ENCODE results near the gene ZKSCAN4.

ZKSCAN4 gene

GRCh38 chr6:28220257-28221133, 31.6 kb downstream of the ZKSCAN4 start:
- no peak overlapping the region for H3K4me2 ChIP-seq (ENCODE audit: low read length)
- H3K36me3 ChIP-seq (ENCODE audit: control insufficient read depth, insufficient read depth, low read length), result no peaks in the 10 kb centered on the region
- no peaks in the 10 kb centered on the region for H3K79me2 ChIP-seq
- H2AFZ ChIP-seq, result no peak overlapping the region
- no peak overlapping the region for H3K4me3 ChIP-seq (ENCODE audit: low read depth, low read length)
- H3K9me3 ChIP-seq (ENCODE audit: control insufficient read depth, low read length), result no peaks in the 10 kb centered on the region
- H3K4me1 ChIP-seq, result no peaks in the 10 kb centered on the region
- no peaks in the 10 kb centered on the region for H3K27me3 ChIP-seq (ENCODE audit: control insufficient read depth, insufficient read depth, low read length)
- no peak overlapping the region for H3K9ac ChIP-seq
- TF ChIP-seq CTCF (IDR thresholded peaks at IDR 0.05), result no peak
- no peak overlapping the region for H3K27ac ChIP-seq

GRCh38 chr6:28218312-28219248, 33.5 kb downstream of the ZKSCAN4 start:
- Histone ChIP-seq H3K4me2 (ENCODE audit: low read length) (peak overlapping the region; percentile 92), H3K4me1 (no peaks in the 10 kb centered on the region), H3K27ac (peak overlapping the region; percentile 65), H3K27me3 (ENCODE audit: control insufficient read depth, insufficient read depth, low read length) (no peaks in the 10 kb centered on the region), H2AFZ (peak overlapping the region; percentile 99), H3K4me3 (ENCODE audit: low read depth, low read length) (peak overlapping the region; percentile 82), H3K79me2 (no peaks in the 10 kb centered on the region), H3K36me3 (ENCODE audit: control insufficient read depth, insufficient read depth, low read length) (no peaks in the 10 kb centered on the region), H3K9ac (no peak overlapping the region), H3K9me3 (ENCODE audit: control insufficient read depth, low read length) (no peaks in the 10 kb centered on the region)
- no peak for TF ChIP-seq CTCF (IDR thresholded peaks at IDR 0.05)

- H3K9ac ChIP-seq, result no peak overlapping the region
- no peaks in the 10 kb centered on the region for H3K4me1 ChIP-seq
- no peak overlapping the region for H3K27ac ChIP-seq
- peak overlapping the region; percentile 82 for H3K4me3 ChIP-seq (ENCODE audit: low read depth, low read length)
- H3K9me3 ChIP-seq (ENCODE audit: control insufficient read depth, low read length), result no peaks in the 10 kb centered on the region
- no peaks in the 10 kb centered on the region for H3K27me3 ChIP-seq (ENCODE audit: control insufficient read depth, insufficient read depth, low read length)
- no peak overlapping the region for H3K4me2 ChIP-seq (ENCODE audit: low read length)
- no peaks in the 10 kb centered on the region for H3K36me3 ChIP-seq (ENCODE audit: control insufficient read depth, insufficient read depth, low read length)
- TF ChIP-seq CTCF (IDR thresholded peaks at IDR 0.05), result no peak
- no peak overlapping the region for H2AFZ ChIP-seq
- no peaks in the 10 kb centered on the region for H3K79me2 ChIP-seq
Measured at GRCh38 chr6:28217890-28218289, 34.2 kb downstream of the ZKSCAN4 start.

GRCh38 chr6:28215425-28215824, 36.6 kb downstream of the ZKSCAN4 start:
- Histone ChIP-seq H3K9me3 (ENCODE audit: control insufficient read depth, low read length) (no peaks in the 10 kb centered on the region), H3K4me2 (ENCODE audit: low read length) (no peak overlapping the region), H2AFZ (no peak overlapping the region), H3K4me3 (ENCODE audit: low read depth, low read length) (no peak overlapping the region), H3K36me3 (ENCODE audit: control insufficient read depth, insufficient read depth, low read length) (no peaks in the 10 kb centered on the region), H3K27me3 (ENCODE audit: control insufficient read depth, insufficient read depth, low read length) (no peaks in the 10 kb centered on the region), H3K27ac (no peak overlapping the region), H3K9ac (no peak overlapping the region), H3K79me2 (no peaks in the 10 kb centered on the region), H3K4me1 (no peaks in the 10 kb centered on the region)
- no peak for TF ChIP-seq CTCF (IDR thresholded peaks at IDR 0.05)
